Heart left ventricle (tissue), 16 donors: ENCODE data around the gene ABCF1. TPM values are rescaled to one million over a fixed set of nuclear protein-coding genes. Genes with fewer than 3 reads are reported as not detected.
A peak's percentile ranks its signal among the peaks of the same experiment; 100 is the strongest.

Experiments
- ATAC-seq, 4 donors: fragments of 200-7000 bp; cut with Tn5 transposase; one replicate each; pipeline ENCODE4 v1.9.1; 2020 to 2022; ENCODE audit warnings: moderate library complexity in 4 of 4, mild to moderate bottlenecking in 3 of 4, moderate number of reproducible peaks in 1 of 4
- DNase-seq, 5 donors: peaks; one replicate each; pipeline ENCODE4 v3.0.0-alpha.2; 2020
- H3K27ac ChIP-seq, 12 donors: fragments of 200-600 bp; sonication (generic) in 4 of 12; one replicate each; pipeline versions ENCODE4 v1.5.0 to v1.8.0; 2016 to 2022; ENCODE audit warnings: mild to moderate bottlenecking in 2 of 12
- H3K27me3 ChIP-seq, 9 donors: fragments of 200-600 bp; sonication (generic) in 2 of 9; one replicate each; pipeline versions ENCODE4 v1.5.1 to v1.8.0; 2016 to 2022; ENCODE audit warnings: mild to moderate bottlenecking in 3 of 9
- H3K36me3 ChIP-seq, 9 donors: fragments of 200-600 bp; sonication (generic) in 2 of 9; one replicate each; pipeline versions ENCODE4 v1.5.0 to v1.8.0; 2018 to 2022; ENCODE audit warnings: mild to moderate bottlenecking in 2 of 9
- H3K4me1 ChIP-seq, 12 donors: fragments of 200-600 bp; sonication (generic) in 4 of 12; one replicate each; pipeline versions ENCODE4 v1.5.0 to v1.8.0; 2016 to 2022; ENCODE audit warnings: mild to moderate bottlenecking in 3 of 12
- H3K4me3 ChIP-seq, 12 donors: fragments of 200-600 bp; sonication (generic) in 4 of 12; one replicate each; pipeline versions ENCODE4 v1.5.0 to v1.8.0; 2017 to 2022; ENCODE audit warnings: mild to moderate bottlenecking in 9 of 12, moderate library complexity in 4 of 12
- H3K9me3 ChIP-seq, 12 donors: fragments of 200-600 bp; sonication (generic) in 4 of 12; one replicate each; pipeline versions ENCODE4 v1.5.0 to v1.8.0; 2016 to 2022; ENCODE audit warnings: mild to moderate bottlenecking in 1 of 12
- CTCF ChIP-seq, 12 donors: fragments of 200-600 bp; sonication (generic) in 4 of 12; IDR thresholded peaks; one replicate each; pipeline versions ENCODE4 v1.5.0 to v1.8.0; 2018 to 2022; ENCODE audit warnings: antibody characterized with exemption in 12 of 12, mild to moderate bottlenecking in 5 of 12
- POLR2A ChIP-seq, 2 donors: fragments of 450-650 bp; IDR thresholded peaks; one replicate each; pipeline ENCODE4 v1.6.1; 2017; ENCODE audit warnings: antibody characterized with exemption in 2 of 2, mild to moderate bottlenecking in 2 of 2, moderate library complexity in 2 of 2
- WGBS, 4 donors: extraction: QIAGEN DNeasy Blood & Tissue Kit in 2 of 4; methylation state at CpG; one replicate each; pipeline versions ENCODE4 v1.1.5 to v1.1.7; 2013 to 2018; 5-methylcytosine and 5-hydroxymethylcytosine counted together
- intact Hi-C, 10 donors: fragments of 100-400 bp; cut with DNase I; formaldehyde crosslinking; loops; one replicate each; pipeline versions ENCODE4 v1.11.1 to v1.14.2; 2022
- microRNA counts, 2 donors: library from miRNA; unstranded; fragments of <30 nt; microRNA quantifications; one replicate each; lab custom pipeline; 2016
- microRNA-seq, 4 donors: library from miRNA; unstranded; fragments of <30 nt; microRNA quantifications; one replicate each; pipeline versions ENCODE4 to v1.2.0, GENCODE V29; 2017 to 2020
- polyA plus RNA-seq, 2 donors: library from polyadenylated mRNA; stranded (reverse); fragments of 200-250 nt; gene quantifications; one replicate each; pipeline ENCODE4 v1.2.3, GENCODE V29; 2013
- total RNA-seq, 9 donors: library from RNA; depleted of rRNA in 2 of 9; stranded (reverse); fragments of >200 nt in 2 of 9; fragmentation: NEBNext Ultra II Directional in 3 of 9; extraction: Animal tissue kit (Norgen Biotek cat#: 25700) in 3 of 9; gene quantifications; one replicate each; pipeline versions ENCODE4 v1.1.0 to v1.2.4, GENCODE V29; 2016 to 2023
- donor health status: ischemic (EF 13 %, LVEDD 7.1; RV severe dilation, severe dysfunction).
- donor health status: healthy with polysubstance abuse.
- donor health status: DM: no; HTN: yes; CAD: no.
- donor health status: DM: no; HTN: no; CAD: no.
- donor health status: ischemic (EF 25% LVEDD 6.9; RV normal size, moderate dysfunction).
- donor health status: ischemic (EF 25% LVEDD 5.7; RV mildly dilated, moderate dysfunction).
- donor health status: healthy.
- donor health status: DM: yes; HTN: yes; CAD: no.
- donor health status: ischemic (EF 35%, LVEDD 5.7; RV mildly dilated, moderate dysfunction).
- donor health status: nonischemic (EF 11% LVEDD 7.7; RV severe dilation, severe dysfunction).
- donor health status: DM: yes; HTN: yes; CAD: no.
- donor health status: PGD.
- donor health status: ischemic (EF 29% LVEDD 5.4; RV normal size, mild dysfunction).
- donor health status: nonischemic (EF 23%, LVEDD 6.1; RV moderate dilation, normal function).

ABCF1 gene
- total and polyA plus RNA-seq, 11 donors, result 28.0 to 76.8 (median 39.8) TPM

GRCh38 chr6:30635834-30636233 lies 64.6 kb downstream of the ABCF1 start:
- 95 to 98% (median 97%) methylated on average over 3 of the region's 3 CpGs for WGBS, 4 donors
- H3K4me3 ChIP-seq, result no peak overlapping the region
- no peak overlapping the region for H3K27ac ChIP-seq
- peaks cover 0 to 53% (median 26%) of the 10 kb centered on the region in 9 donors for H3K36me3 ChIP-seq
- ATAC-seq (no peak), DNase-seq (no peak)
- H3K27me3 ChIP-seq, result no peaks in the 10 kb centered on the region
- no peak for TF ChIP-seq CTCF (IDR thresholded peaks at IDR 0.05)
- intact Hi-C loops, result no loop called here
- no peaks in the 10 kb centered on the region for H3K9me3 ChIP-seq
- no peaks in the 10 kb centered on the region for H3K4me1 ChIP-seq

GRCh38 chr6:30640481-30640880 lies 69.2 kb downstream of the ABCF1 start:
- no peak overlapping the region for H3K4me3 ChIP-seq
- H3K4me1 ChIP-seq, result peaks cover 0 to 7% (median 0%) of the 10 kb centered on the region in 12 donors
- H3K9me3 ChIP-seq, result no peaks in the 10 kb centered on the region
- DNase-seq (no peak), ATAC-seq (peak in 1 of 4 donors; percentile 11)
- TF ChIP-seq CTCF (IDR thresholded peaks at IDR 0.05) (no peak), POLR2A (IDR thresholded peaks at IDR 0.05) (no peak)
- no peaks in the 10 kb centered on the region for H3K27me3 ChIP-seq
- intact Hi-C loops, result no loop called here
- 82 to 89% (median 87%) methylated on average over 10 of the region's 10 CpGs for WGBS, 4 donors
- peaks cover 0 to 67% (median 39%) of the 10 kb centered on the region in 9 donors for H3K36me3 ChIP-seq
- no peak overlapping the region for H3K27ac ChIP-seq

- H3K36me3 ChIP-seq, result peaks cover 0 to 67% (median 39%) of the 10 kb centered on the region in 9 donors
- intact Hi-C loops, result no loop called here
- H3K9me3 ChIP-seq, result no peaks in the 10 kb centered on the region
- no peaks in the 10 kb centered on the region for H3K27me3 ChIP-seq
- H3K27ac ChIP-seq, result no peak overlapping the region
- no peak for ATAC-seq
- TF ChIP-seq POLR2A (IDR thresholded peaks at IDR 0.05), result no peak
- TF ChIP-seq CTCF (IDR thresholded peaks at IDR 0.05), result no peak
- H3K4me3 ChIP-seq, result no peak overlapping the region
- peaks cover 0 to 13% (median 2%) of the 10 kb centered on the region in 12 donors for H3K4me1 ChIP-seq
- 75 to 94% (median 89%) methylated on average over 1 of the region's 1 CpG for WGBS, 4 donors
- DNase-seq, result no peak
Observed at GRCh38 chr6:30641048-30641447, 69.8 kb downstream of the ABCF1 start.

MicroRNA genes within 50 kb of the gene (microRNA counts, 767-probe panel; counts per million panel counts)
- microRNA hsa-miR-877-5p (lab: Ali Mortazavi, UCI), result 0 to 71.6 counts per million in 2 donors

Small RNA genes lying within 50 kb of the gene (microRNA-seq; reads per million reads assigned to microRNA genes)
- 18.6 to 59.5 (median 40.4) reads per million in 4 donors for gene MIR877

Other genes starting within 250 kb of the ABCF1 start
- 10 to 100 TPM in 2 of 9 donors, 1 to 10 TPM in 7; 6.4 to 12.1 (median 8.4) TPM for gene TRIM39, start 244.5 kb upstream of the ABCF1 start, total RNA-seq
- 1 to 10 TPM; 5.1 to 9.6 TPM for gene TRIM39, start 244.5 kb upstream of the ABCF1 start, polyA plus RNA-seq
- 10 to 100 TPM; 17.3 to 64.4 (median 24.7) TPM for gene RPP21, start 226.3 kb upstream of the ABCF1 start, total RNA-seq
- gene RPP21, start 226.3 kb upstream of the ABCF1 start, polyA plus RNA-seq, result 10 to 100 TPM; 84.1 to 88.9 TPM
- gene HLA-E, start 81.9 kb upstream of the ABCF1 start, total RNA-seq, result 100 to 1,000 TPM in 8 of 9 donors, 10 to 100 TPM in 1; 96.1 to 560 (median 162) TPM
- gene HLA-E, start 81.9 kb upstream of the ABCF1 start, polyA plus RNA-seq, result 100 to 1,000 TPM; 160 to 200 TPM
- 10 to 100 TPM in 8 of 9 donors, 1 to 10 TPM in 1; 9.1 to 32.4 (median 17.4) TPM for gene GNL1, start 15.0 kb upstream of the ABCF1 start, total RNA-seq
- 10 to 100 TPM; 17.7 to 33.5 TPM for gene GNL1, start 15.0 kb upstream of the ABCF1 start, polyA plus RNA-seq
- 1 to 10 TPM; 1.9 to 4.5 (median 2.9) TPM for gene PRR3, start 14.1 kb upstream of the ABCF1 start, total RNA-seq
- gene PRR3, start 14.1 kb upstream of the ABCF1 start, polyA plus RNA-seq, result 1 to 10 TPM; 3.4 to 3.6 TPM
- gene PPP1R10, start 45.8 kb downstream of the ABCF1 start, total RNA-seq, result 10 to 100 TPM; 21.7 to 44.9 (median 29.9) TPM
- gene PPP1R10, start 45.8 kb downstream of the ABCF1 start, polyA plus RNA-seq, result 1 to 10 TPM; 9.4 to 9.6 TPM
- 100 to 1,000 TPM in 6 of 9 donors, 10 to 100 TPM in 3; 84.2 to 160 (median 122) TPM for gene MRPS18B, start 46.4 kb downstream of the ABCF1 start, total RNA-seq
- gene MRPS18B, start 46.4 kb downstream of the ABCF1 start, polyA plus RNA-seq, result 100 to 1,000 TPM; 102 to 219 TPM
- 1 to 10 TPM; 1.1 to 7.0 (median 3.3) TPM for gene ATAT1, start 55.4 kb downstream of the ABCF1 start, total RNA-seq
- 1 to 10 TPM; 2.7 to 3.5 TPM for gene ATAT1, start 55.4 kb downstream of the ABCF1 start, polyA plus RNA-seq
- gene C6orf136, start 75.7 kb downstream of the ABCF1 start, total RNA-seq, result 10 to 100 TPM; 27.9 to 58.9 (median 47.4) TPM
- 10 to 100 TPM; 46.0 to 79.3 TPM for gene C6orf136, start 75.7 kb downstream of the ABCF1 start, polyA plus RNA-seq
- gene DHX16, start 101.6 kb downstream of the ABCF1 start, total RNA-seq, result 10 to 100 TPM; 17.6 to 26.1 (median 21.0) TPM
- gene DHX16, start 101.6 kb downstream of the ABCF1 start, polyA plus RNA-seq, result 10 to 100 TPM; 16.1 to 39.4 TPM
- gene PPP1R18, start 115.2 kb downstream of the ABCF1 start, total RNA-seq, result 10 to 100 TPM; 11.9 to 77.2 (median 18.5) TPM
- gene PPP1R18, start 115.2 kb downstream of the ABCF1 start, polyA plus RNA-seq, result 10 to 100 TPM; 19.4 to 21.8 TPM
- 1 to 10 TPM; 2.2 to 9.6 (median 3.9) TPM for gene NRM, start 119.5 kb downstream of the ABCF1 start, total RNA-seq
- 1 to 10 TPM; 5.6 to 8.6 TPM for gene NRM, start 119.5 kb downstream of the ABCF1 start, polyA plus RNA-seq
- 10 to 100 TPM; 10.6 to 25.0 (median 17.5) TPM for gene MDC1, start 145.8 kb downstream of the ABCF1 start, total RNA-seq
- 10 to 100 TPM in 1 of 2 donors, 1 to 10 TPM in 1; 8.6 to 13.9 TPM for gene MDC1, start 145.8 kb downstream of the ABCF1 start, polyA plus RNA-seq
- 100 to 1,000 TPM; 183 to 474 (median 238) TPM for gene TUBB, start 148.9 kb downstream of the ABCF1 start, total RNA-seq
- 100 to 1,000 TPM; 195 to 497 TPM for gene TUBB, start 148.9 kb downstream of the ABCF1 start, polyA plus RNA-seq
- 100 to 1,000 TPM; 166 to 282 (median 211) TPM for gene FLOT1, start 171.2 kb downstream of the ABCF1 start, total RNA-seq
- gene FLOT1, start 171.2 kb downstream of the ABCF1 start, polyA plus RNA-seq, result 100 to 1,000 TPM; 291 to 310 TPM
- 100 to 1,000 TPM in 2 of 9 donors, 10 to 100 TPM in 6, 1 to 10 TPM in 1; 8.7 to 127 (median 69.8) TPM for gene IER3, start 173.1 kb downstream of the ABCF1 start, total RNA-seq
- gene IER3, start 173.1 kb downstream of the ABCF1 start, polyA plus RNA-seq, result 100 to 1,000 TPM in 1 of 2 donors, 10 to 100 TPM in 1; 33.3 to 119 TPM